Ovary (tissue), 3 donors: Measurements from ENCODE around the gene EEF1AKMT3.

Source experiments
- CTCF ChIP-seq, 3 donors: fragments of 450-650 bp in 2 of 3; fragments of 200-600 bp in 1 of 3; IDR thresholded peaks; one replicate each; pipeline versions ENCODE4 v1.5.1 to v1.8.0; 2016 to 2022; ENCODE audit warnings: antibody characterized with exemption in 3 of 3, mild to moderate bottlenecking in 1 of 3
- EP300 ChIP-seq: sonication (generic); formaldehyde crosslinking; IDR thresholded peaks from one replicate; pipeline ENCODE4 v1.6.1; 2017; ENCODE audit warnings: antibody characterized with exemption
- POLR2A ChIP-seq: fragments of 450-650 bp; IDR thresholded peaks from one replicate; pipeline ENCODE4 v1.6.1; 2017; ENCODE audit warnings: antibody characterized with exemption, mild to moderate bottlenecking, moderate library complexity
- donor health status: DM: no; HTN: no; CAD: no.

- no peak for TF ChIP-seq CTCF (IDR thresholded peaks at IDR 0.05)
- no peak for TF ChIP-seq POLR2A
- TF ChIP-seq EP300 = no peak
These were observed 38.5 kb upstream of the EEF1AKMT3 start for GRCh38 chr12:57733928-57734327.
